HFF-Myc (cell line): ENCODE results near the gene USP12.
"Not testable (repeated sequence)": the region's sequence is repeated elsewhere in the genome, so short reads cannot be mapped to it uniquely, and the experiment has no call there.

Experiments
- DNase-seq: peaks from one replicate; pipeline ENCODE4 v3.0.0-alpha.2; 2011; ENCODE audit warnings: low read depth; ENCODE audit errors: extremely low read depth
- H3K4me3 ChIP-seq: replicated peaks from 2 replicates; pipeline ENCODE4 v1.5.1; 2011; ENCODE audit warnings: low read depth, mild to moderate bottlenecking, control low read depth, low read length
- TF ChIP-seq, protein P1 (sequence below): IDR thresholded peaks from 2 replicates; pipeline ENCODE4 v1.5.1; 2012; ENCODE audit warnings: mild to moderate bottlenecking, low read depth, low read length, control low read depth; ENCODE audit errors: missing control alignments

The USP12 gene

DNA sequence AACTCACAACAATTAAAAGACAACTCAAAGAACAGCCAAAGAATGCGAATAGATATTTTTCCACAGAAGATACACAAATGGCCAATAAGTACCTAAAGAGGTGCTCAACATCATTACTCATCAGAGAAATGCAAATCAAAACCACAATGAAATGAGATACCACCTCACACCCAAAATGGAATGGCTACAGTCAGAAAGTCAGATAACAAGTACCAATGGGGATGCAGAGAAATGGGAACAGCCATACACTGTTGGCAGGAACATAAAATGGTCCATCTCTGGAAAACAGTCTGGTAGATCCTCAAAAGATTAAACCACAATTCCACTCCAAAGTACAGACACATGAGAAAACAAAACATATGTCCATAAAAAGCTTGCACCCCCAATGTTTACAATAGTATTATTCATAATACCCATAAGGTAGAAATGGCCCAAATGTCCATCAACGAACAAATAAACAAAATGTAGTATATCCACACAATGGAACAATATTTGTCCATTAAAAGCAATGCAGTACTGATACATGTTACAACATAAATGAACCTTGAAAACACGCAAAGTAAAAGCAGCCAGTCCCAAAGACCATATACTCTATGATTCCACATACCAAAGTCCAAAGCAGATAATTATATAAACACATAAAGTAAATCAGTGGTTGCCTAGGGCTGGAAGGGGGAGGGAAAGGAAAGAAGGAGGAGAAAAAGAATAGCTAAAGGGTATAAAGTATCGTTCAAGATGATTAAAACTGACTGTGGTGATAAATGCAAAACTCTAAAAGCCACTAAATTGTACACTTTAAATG lies 19.6 kb downstream of the USP12 start:
- TF ChIP-seq, protein P1, sequence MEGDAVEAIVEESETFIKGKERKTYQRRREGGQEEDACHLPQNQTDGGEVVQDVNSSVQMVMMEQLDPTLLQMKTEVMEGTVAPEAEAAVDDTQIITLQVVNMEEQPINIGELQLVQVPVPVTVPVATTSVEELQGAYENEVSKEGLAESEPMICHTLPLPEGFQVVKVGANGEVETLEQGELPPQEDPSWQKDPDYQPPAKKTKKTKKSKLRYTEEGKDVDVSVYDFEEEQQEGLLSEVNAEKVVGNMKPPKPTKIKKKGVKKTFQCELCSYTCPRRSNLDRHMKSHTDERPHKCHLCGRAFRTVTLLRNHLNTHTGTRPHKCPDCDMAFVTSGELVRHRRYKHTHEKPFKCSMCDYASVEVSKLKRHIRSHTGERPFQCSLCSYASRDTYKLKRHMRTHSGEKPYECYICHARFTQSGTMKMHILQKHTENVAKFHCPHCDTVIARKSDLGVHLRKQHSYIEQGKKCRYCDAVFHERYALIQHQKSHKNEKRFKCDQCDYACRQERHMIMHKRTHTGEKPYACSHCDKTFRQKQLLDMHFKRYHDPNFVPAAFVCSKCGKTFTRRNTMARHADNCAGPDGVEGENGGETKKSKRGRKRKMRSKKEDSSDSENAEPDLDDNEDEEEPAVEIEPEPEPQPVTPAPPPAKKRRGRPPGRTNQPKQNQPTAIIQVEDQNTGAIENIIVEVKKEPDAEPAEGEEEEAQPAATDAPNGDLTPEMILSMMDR, result no peak
- DNase-seq, result no peak
- H3K4me3 ChIP-seq, result no peak overlapping the region

DNA sequence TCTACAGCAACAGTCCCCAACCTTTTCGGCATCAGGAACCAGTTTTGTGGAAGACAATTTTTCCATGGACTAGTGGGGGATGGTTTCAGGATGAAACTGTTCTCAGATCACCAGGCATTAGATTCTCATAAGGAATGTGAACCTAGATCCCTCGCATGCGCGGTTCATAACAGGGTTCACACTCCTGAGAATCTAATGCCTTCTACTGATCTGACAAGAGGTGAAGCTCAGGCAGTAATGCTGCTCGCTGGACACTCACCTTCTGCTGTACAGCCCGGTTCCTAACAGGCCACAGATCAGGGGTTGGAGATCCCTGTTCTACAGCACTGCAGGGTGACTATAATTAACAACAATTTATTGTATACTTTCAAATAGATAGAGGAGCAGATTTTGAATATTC lies 21.9 kb downstream of the USP12 start:
- no peak overlapping the region for H3K4me3 ChIP-seq
- no peak for DNase-seq
- TF ChIP-seq, protein P1, result no peak

DNA sequence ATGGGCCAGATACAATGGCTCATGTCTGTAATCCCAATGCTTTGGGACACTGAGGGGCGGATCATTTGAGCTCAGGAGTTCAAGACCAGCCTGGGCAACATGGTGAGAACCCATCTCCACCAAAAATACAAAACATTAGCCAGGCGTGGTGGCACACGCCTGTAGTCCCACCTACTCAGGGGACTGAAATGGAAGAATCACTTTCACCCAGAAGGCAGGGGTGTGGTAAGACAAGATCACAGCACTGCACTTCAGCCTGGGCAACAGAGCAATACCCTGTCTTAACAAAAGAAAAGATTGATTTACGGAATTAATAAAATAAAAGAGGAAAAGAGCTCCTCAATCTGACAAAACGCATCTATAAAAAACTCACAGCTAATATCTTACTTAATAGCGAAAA lies 22.7 kb downstream of the USP12 start:
- DNase-seq, result no peak
- H3K4me3 ChIP-seq, result no peak overlapping the region
- TF ChIP-seq, protein P1, result no peak

DNA sequence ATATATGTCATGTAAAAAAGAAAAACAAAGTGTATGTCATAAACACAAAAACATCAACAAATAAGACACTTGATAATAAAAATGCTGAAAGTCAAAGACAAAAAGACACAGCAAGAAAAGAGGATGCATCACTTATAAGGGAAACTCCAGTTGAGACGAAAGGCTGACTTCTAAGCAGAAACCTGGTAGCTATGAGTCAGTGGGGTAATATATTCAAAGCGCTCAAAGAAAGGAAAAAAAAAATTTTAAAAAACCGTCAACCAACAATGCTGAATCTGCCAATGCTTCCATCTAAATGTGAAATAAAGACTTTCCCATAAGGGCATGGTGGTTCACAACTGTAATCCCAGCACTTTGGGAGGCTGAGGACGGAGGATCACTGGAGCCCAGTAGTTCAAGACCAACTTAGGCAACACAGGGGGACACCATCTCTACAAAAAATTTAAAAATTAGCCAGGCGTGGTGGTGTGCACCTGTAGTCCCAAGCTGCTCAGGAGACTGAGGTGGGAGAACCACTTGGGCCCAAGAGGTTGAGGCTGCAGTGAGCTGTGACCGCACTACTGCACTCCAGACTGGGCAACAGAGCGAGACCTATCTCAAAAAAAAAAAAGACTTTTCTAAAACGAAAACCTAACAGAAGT lies 24.0 kb downstream of the USP12 start:
- TF ChIP-seq, protein P1, result no peak
- H3K4me3 ChIP-seq, result no peak overlapping the region
- DNase-seq, result no peak

DNA sequence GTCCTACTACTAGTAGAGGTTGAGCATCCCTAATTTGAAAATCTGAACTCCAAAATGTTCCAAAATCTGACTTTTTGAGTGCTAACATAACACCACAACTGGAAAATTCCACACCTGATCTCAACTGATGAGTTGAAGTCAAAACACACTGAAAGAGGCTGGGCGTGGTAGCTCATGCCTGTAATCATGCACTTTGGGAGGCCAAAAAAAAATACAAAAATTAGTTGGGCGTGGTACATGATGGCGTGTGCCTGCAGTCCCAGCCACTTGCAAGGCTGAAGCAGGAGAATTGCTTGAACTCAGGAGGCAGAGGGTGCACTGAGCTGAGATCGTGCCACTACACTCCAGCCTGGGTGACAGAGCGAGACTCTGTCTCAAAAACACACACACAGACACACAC lies 29.9 kb downstream of the USP12 start:
- TF ChIP-seq, protein P1, result no peak
- no peak overlapping the region for H3K4me3 ChIP-seq
- no peak for DNase-seq

DNA sequence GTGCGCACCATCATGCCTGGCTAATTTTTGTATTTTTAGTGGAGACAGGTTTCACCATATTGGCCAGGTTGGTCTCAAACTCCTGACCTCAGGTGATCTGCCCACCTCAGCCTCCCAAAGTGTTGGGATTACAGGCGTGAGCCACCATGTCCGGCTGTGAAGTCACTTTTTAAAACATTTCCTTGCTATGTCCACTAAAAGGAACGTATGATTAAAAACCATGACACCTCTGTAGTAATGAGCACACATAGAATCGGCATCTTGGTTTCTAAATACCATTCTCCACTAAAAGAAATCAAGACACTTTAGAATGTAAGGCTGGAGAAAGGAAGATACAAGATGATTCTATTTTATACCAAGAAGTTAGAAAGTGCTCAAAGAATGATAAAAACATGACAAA lies 30.5 kb downstream of the USP12 start:
- not testable (repeated sequence) for DNase-seq, H3K4me3 ChIP-seq

DNA sequence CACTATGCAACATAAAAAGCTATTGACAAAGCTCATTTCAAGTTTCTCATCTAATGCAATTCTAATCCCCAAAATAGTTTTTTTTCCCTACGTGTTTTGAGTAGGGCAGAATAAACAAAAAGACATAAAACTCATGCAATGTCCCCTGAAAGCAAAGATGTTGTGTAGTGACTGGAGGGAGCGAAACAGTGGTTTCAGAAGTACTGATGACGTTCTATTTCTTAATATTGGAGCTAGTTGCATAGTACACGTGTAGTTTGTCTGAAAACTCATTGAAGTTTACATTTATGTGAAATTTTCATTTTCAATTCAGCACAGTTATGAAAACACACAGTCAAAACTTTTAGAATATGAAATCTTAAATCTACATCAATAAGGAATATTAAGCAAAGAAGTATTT lies 31.6 kb downstream of the USP12 start:
- no peak overlapping the region for H3K4me3 ChIP-seq
- DNase-seq, result no peak
- TF ChIP-seq, protein P1, result no peak
